Right atrium auricular region (tissue), 2 donors: ENCODE results near the gene TCEA3. TPM values are rescaled to one million over a fixed set of nuclear protein-coding genes. Genes with fewer than 3 reads are reported as not detected.

Experiments used
- DNase-seq: peaks from one replicate; pipeline ENCODE4 v3.0.0-alpha.2; 2019; ENCODE audit warnings: low spot score
- H3K27ac ChIP-seq, 2 donors: fragments of 200-600 bp; sonication (generic); 1 replicate in 1 of 2; 2 replicates in 1 of 2; pipeline ENCODE4 v1.5.1; 2016 to 2019
- H3K27me3 ChIP-seq, 2 donors: fragments of 200-600 bp; sonication (generic); one replicate each; pipeline versions ENCODE4 v1.5.1 to v1.6.0; 2017 to 2019
- H3K36me3 ChIP-seq: fragments of 200-600 bp; sonication (generic); one replicate; pipeline ENCODE4 v1.5.1; 2016
- H3K4me1 ChIP-seq, 2 donors: fragments of 200-600 bp; sonication (generic); one replicate each; pipeline versions ENCODE4 v1.5.1 to v1.6.0; 2017 to 2019
- H3K4me3 ChIP-seq, 2 donors: fragments of 200-600 bp; sonication (generic); 1 replicate in 1 of 2; 2 replicates in 1 of 2; pipeline ENCODE4 v1.5.1; 2017 to 2019; ENCODE audit warnings: mild to moderate bottlenecking in 1 of 2, moderate library complexity in 1 of 2
- H3K9me3 ChIP-seq, 2 donors: fragments of 200-600 bp; sonication (generic); one replicate each; pipeline ENCODE4 v1.5.1; 2019
- total RNA-seq, 2 donors: library from RNA; depleted of rRNA; stranded (reverse); fragments of >200 nt; gene quantifications; one replicate each; pipeline ENCODE4 v1.1.0, GENCODE V29; 2016
- TF ChIP-seq, protein P1 (sequence below), 2 donors: fragments of 200-600 bp; sonication (generic); IDR thresholded peaks; one replicate each; pipeline ENCODE4 v1.5.1; 2019; ENCODE audit warnings: antibody characterized with exemption in 2 of 2

Gene TCEA3
- 10 to 100 TPM; 24.4 to 40.1 TPM for total RNA-seq

DNA sequence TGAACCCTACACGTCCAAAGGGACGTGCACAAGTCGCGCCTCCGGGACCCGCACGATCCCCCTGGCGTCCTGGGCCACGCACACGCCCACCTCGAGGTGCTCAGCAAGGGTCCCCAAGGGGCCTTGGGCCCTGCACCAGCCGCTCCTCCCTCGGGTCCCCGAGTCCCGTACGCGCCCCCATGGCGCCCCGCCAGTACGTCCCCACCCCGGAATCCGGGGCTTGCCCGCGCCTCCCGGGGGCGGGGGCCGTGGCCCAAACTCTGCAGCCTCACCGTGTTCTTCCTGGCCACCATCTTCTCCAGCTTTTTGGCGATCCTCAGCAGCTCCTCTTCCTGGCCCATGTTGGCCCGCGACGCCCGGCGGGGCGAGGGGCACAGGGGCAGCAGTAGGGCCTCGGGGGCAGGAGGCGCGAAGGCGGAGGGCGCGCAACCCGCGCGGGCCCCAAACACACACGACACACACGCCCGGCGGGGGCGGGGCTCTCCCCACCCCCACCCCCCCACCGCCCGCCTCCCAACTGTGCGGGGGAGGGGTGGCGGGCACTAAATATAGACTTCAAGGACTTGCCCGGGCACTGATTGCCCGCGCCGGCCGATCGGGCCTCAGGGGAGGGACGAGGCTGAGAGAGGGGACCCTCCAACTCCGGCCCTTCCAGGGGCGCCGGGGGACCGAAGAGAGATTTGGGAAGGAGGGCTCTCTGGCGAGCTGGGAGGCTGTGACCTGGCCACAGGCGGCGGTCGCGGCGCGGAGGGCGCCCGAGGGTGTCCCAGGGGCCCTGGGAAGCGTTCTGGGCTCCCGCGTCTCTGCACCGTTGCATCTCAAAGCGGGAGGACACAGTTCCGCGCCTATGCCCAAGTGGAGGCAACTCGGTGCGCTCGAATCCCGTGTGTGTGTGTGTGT lies at the start of gene TCEA3:
Gene TCEA3, minus strand, starts transcription at position 456 of the 900 bp plus-strand sequence. Its CDS starts 115 bp downstream, at position 341.
- peak within 1 kb of the TSS; percentile 86 to 89 for H3K27ac ChIP-seq
- H3K36me3 ChIP-seq: no peaks in the 10 kb centered on the region
- no peaks in the 10 kb centered on the region for H3K27me3 ChIP-seq
- no peaks in the 10 kb centered on the region for H3K9me3 ChIP-seq
- TF ChIP-seq, protein P1, sequence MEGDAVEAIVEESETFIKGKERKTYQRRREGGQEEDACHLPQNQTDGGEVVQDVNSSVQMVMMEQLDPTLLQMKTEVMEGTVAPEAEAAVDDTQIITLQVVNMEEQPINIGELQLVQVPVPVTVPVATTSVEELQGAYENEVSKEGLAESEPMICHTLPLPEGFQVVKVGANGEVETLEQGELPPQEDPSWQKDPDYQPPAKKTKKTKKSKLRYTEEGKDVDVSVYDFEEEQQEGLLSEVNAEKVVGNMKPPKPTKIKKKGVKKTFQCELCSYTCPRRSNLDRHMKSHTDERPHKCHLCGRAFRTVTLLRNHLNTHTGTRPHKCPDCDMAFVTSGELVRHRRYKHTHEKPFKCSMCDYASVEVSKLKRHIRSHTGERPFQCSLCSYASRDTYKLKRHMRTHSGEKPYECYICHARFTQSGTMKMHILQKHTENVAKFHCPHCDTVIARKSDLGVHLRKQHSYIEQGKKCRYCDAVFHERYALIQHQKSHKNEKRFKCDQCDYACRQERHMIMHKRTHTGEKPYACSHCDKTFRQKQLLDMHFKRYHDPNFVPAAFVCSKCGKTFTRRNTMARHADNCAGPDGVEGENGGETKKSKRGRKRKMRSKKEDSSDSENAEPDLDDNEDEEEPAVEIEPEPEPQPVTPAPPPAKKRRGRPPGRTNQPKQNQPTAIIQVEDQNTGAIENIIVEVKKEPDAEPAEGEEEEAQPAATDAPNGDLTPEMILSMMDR (IDR thresholded peaks at IDR 0.05): no peak
- H3K4me3 ChIP-seq: peak within 1 kb of the TSS; percentile 58 to 67
- peaks cover 0 to 44% of the 10 kb centered on the region in 2 donors for H3K4me1 ChIP-seq
- DNase-seq: no peak

DNA sequence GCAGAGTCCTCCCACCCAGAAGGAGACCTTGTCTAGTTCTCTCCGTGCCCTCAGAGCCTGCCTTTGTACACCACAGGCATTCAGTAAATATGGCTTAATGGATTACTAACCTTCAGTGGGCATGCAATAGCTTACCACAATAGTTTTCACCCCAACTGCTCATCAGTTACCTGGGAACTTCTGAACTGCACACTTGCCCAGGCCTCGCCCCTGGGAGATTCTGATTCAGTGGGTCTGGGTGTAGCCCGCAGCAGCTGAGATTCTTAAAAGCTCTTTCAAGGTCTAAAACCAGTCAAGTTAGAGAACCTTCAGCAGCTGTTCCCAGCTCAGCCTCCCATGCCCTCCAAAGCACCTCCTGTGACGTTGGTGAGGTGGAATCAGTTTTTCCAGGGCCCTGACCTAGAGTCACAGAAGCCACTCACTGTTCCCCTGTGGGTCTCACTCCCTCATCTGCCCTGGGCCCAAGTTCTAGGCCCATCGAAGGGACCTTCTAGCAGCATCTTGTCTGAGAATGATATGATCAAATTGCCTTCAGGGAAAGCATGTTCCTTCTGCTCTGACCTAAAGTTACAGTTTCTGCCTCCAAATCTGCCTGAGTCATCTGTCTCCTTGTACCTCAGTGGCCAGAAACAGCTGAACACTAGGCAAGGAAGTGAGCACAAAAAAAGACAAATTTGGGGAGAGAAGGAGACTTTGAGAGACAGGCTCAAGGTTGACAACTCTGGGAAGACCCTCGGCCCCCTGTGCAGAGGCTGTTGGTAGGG lies 48.7 kb upstream of the TCEA3 start:
- Histone ChIP-seq H3K4me3 (no peak overlapping the region), H3K27me3 (no peaks in the 10 kb centered on the region), H3K27ac (peak overlapping the region; percentile 28 to 52), H3K9me3 (no peaks in the 10 kb centered on the region), H3K36me3 (no peaks in the 10 kb centered on the region), H3K4me1 (peaks cover 0 to 37% of the 10 kb centered on the region in 2 donors)
- no peak for DNase-seq
- TF ChIP-seq, protein P1 (IDR thresholded peaks at IDR 0.05): no peak

DNA sequence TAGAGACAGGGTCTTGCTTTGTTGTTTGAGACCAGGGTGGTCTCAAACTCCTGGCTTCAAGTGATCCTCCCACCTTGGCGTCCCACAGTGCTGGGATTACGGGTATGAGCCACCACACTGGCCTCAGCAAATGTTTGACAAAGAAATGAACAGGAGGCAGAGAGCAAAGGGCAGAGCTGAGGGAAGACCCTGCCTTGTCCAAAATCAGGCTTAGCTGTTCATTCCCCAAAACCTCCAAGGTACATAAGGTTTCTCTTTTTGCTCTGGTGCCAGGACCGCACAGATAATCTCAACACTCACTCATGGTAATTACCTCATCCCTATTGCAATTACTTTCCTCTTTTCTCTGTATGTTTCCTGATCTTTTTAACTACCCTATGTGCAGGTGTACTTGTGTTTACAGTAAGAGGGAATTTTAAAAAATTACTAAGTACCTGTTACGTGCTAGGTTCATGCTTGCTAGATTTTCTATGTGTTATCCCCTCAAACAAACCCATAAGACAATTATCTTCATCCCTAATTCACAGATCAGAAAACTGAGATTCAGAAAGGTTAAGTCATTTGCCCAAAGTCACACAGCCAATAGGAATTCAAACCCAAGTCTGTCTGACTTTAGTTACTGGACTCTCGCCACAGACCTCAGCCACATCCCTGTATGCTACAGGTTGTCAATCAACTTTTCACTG lies 47.9 kb upstream of the TCEA3 start:
- Histone ChIP-seq H3K9me3 (no peaks in the 10 kb centered on the region), H3K27me3 (no peaks in the 10 kb centered on the region), H3K4me1 (peaks cover 0 to 37% of the 10 kb centered on the region in 2 donors), H3K27ac (peak overlapping the region in 1 of 2 donors; percentile 52), H3K36me3 (no peaks in the 10 kb centered on the region), H3K4me3 (no peak overlapping the region)
- TF ChIP-seq, protein P1 (IDR thresholded peaks at IDR 0.05): no peak
- DNase-seq: no peak

DNA sequence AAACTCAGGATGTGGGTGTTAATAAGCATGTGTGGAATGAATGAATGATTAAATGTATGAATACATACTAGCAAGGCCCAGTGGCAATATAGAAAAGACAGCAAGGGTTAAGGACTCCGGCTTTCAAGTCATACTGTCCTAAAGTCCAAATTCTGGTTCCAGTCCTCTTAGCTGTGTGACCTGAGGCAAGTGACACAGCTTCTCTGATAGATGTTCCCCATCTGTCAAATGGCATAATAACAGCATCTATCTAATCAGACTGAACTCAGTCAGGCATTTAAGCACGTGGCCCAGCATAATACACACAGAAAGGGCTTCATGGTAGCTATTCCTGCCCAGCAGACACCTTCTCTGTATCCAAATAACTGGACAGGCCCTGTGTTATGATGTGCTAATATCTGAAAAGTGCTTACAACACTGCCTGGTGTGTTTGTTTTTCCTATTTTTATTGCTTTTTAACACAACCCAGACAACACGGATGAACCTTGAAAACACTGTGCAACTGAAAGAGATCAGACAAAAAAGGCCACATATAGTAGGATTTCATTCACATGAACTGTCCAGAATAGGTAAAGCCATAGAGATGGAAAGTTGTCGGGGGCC lies 47.0 kb upstream of the TCEA3 start:
- Histone ChIP-seq H3K36me3 (no peaks in the 10 kb centered on the region), H3K4me3 (no peak overlapping the region), H3K27ac (peak overlapping the region; percentile 71 to 77), H3K4me1 (peaks cover 0 to 37% of the 10 kb centered on the region in 2 donors), H3K27me3 (no peaks in the 10 kb centered on the region), H3K9me3 (no peaks in the 10 kb centered on the region)
- DNase-seq: no peak
- TF ChIP-seq, protein P1 (IDR thresholded peaks at IDR 0.05): no peak
